HG03575 (cell line): ENCODE measurements around the gene TARS3.
"Not testable (repeated sequence)": the region's sequence is repeated elsewhere in the genome, so short reads cannot be mapped to it uniquely, and the experiment has no call there.

Experiments used
- ATAC-seq: cut with Tn5 transposase; IDR thresholded peaks from one replicate; pipeline ENCODE4 v1.9.1; 2021; ENCODE audit not compliant: unreplicated experiment, insufficient number of reproducible peaks, low FRiP score; ENCODE audit errors: extremely low read depth

Gene TARS3

GRCh38 chr15:101637516-101637915 is 86.8 kb downstream of the TARS3 start:
- no peak for ATAC-seq

- ATAC-seq, result no peak
Observed at GRCh38 chr15:101637038-101637437, 87.2 kb downstream of the TARS3 start.

GRCh38 chr15:101635944-101636727 is 88.1 kb downstream of the TARS3 start:
- ATAC-seq, result no peak

- ATAC-seq, result no peak
Observed at GRCh38 chr15:101633356-101633755, 90.9 kb downstream of the TARS3 start.

GRCh38 chr15:101626729-101627128 is 97.5 kb downstream of the TARS3 start:
- not testable (repeated sequence) for ATAC-seq

- ATAC-seq, result no peak
Observed at GRCh38 chr15:101625980-101626379, 98.3 kb downstream of the TARS3 start.

- ATAC-seq, result no peak
Observed at GRCh38 chr15:101625184-101625583, 99.1 kb downstream of the TARS3 start.

GRCh38 chr15:101623367-101624304 is 100.6 kb downstream of the TARS3 start:
- ATAC-seq, result no peak

GRCh38 chr15:101621961-101622360 is 102.3 kb downstream of the TARS3 start:
- ATAC-seq, result no peak

- no peak for ATAC-seq
Observed at GRCh38 chr15:101620671-101621070, 103.6 kb downstream of the TARS3 start.

- ATAC-seq, result no peak
Observed at GRCh38 chr15:101619615-101619865, 104.7 kb downstream of the TARS3 start.

- ATAC-seq, result no peak
Observed at GRCh38 chr15:101618851-101619614, 105.2 kb downstream of the TARS3 start.

GRCh38 chr15:101618076-101618475 is 106.2 kb downstream of the TARS3 start:
- ATAC-seq, result no peak

GRCh38 chr15:101617390-101617965 is 106.8 kb downstream of the TARS3 start:
- no peak for ATAC-seq

GRCh38 chr15:101615986-101616848 is 108.1 kb downstream of the TARS3 start:
- ATAC-seq, result no peak

- no peak for ATAC-seq
Observed at GRCh38 chr15:101615414-101615985, 108.8 kb downstream of the TARS3 start.

GRCh38 chr15:101614761-101615160 is 109.5 kb downstream of the TARS3 start:
- ATAC-seq, result no peak

- ATAC-seq, result no peak
Observed at GRCh38 chr15:101614001-101614585, 110.2 kb downstream of the TARS3 start.
